ENCODE data around the gene NFYC. TPM values are rescaled to one million over a fixed set of nuclear protein-coding genes. Genes with fewer than 3 reads are reported as not detected.
A peak's percentile ranks its signal among the peaks of the same experiment; 100 is the strongest.

Gene NFYC
- total and polyA plus RNA-seq, 3 experiments from 2014 or later: 51.3 to 61.6 (median 61.3) TPM

- DNase-seq: no peak
- ChIA-PET POLR2A (interaction anchor here (1.1 kb wide), 1 partner anchor 13 kb away, joined by 4 read pairs; no protein-coding TSS in a partner anchor), CTCF (interaction anchor here (1.0 to 2.4 kb wide), 2 partner anchors 21 to 85 kb away, joined by 4 to 10 read pairs; no protein-coding TSS in a partner anchor)
- H3K4me1 ChIP-seq (ENCODE audit: insufficient read depth, low read length): peaks cover 24% of the 10 kb centered on the region
- H3K4me3 Mint-ChIP-seq: peak overlapping the region in 2 of 7 donors; percentile 1 to 4
- peak overlapping the region in 4 of 8 donors; percentile 35 to 95 (median 78) for H3K27ac Mint-ChIP-seq
- no peak overlapping the region for H3K27ac ChIP-seq (ENCODE audit: low read depth, low read length)
- no peaks in the 10 kb centered on the region for H3K9me3 ChIP-seq (ENCODE audit: low read length)
- peaks cover 0 to 5% of the 10 kb centered on the region in 2 donors for H3K27me3 Mint-ChIP-seq
- H3K4me3 ChIP-seq (ENCODE audit: low read length): no peak overlapping the region
- peaks cover 42 to 54% (median 51%) of the 10 kb centered on the region in 3 donors for H3K4me1 Mint-ChIP-seq
- H3K27me3 ChIP-seq (ENCODE audit: insufficient read depth, low read length, poor library complexity, severe bottlenecking): no peaks in the 10 kb centered on the region
- H3K36me3 ChIP-seq (ENCODE audit: insufficient read depth, low read length): no peaks in the 10 kb centered on the region
- no peaks in the 10 kb centered on the region for H3K9me3 Mint-ChIP-seq
- H3K36me3 Mint-ChIP-seq: peaks cover 11 to 37% (median 13%) of the 10 kb centered on the region in 3 donors
These were observed 1.8 kb upstream of the NFYC start for GRCh38 chr1:40689737-40690136.

GRCh38 chr1:40690771-40691537, 550 bp upstream of the NFYC start:
- H3K4me3 ChIP-seq (ENCODE audit: low read length): peak overlapping the region; percentile 94
- H3K27me3 Mint-ChIP-seq: peaks cover 0 to 5% of the 10 kb centered on the region in 2 donors
- H3K36me3 ChIP-seq (ENCODE audit: insufficient read depth, low read length): no peaks in the 10 kb centered on the region
- H3K36me3 Mint-ChIP-seq: peaks cover 10 to 32% (median 11%) of the 10 kb centered on the region in 3 donors
- H3K27ac Mint-ChIP-seq: peak overlapping the region; percentile 92 to 100 (median 97)
- ChIA-PET CTCF (interaction anchor here (0.8 to 2.5 kb wide), 11 partner anchors 10 to 289 kb away, joined by 3 to 10 read pairs (median 4); partner anchors contain the start of gene CTPS1), POLR2A (interaction anchor here (0.6 to 2.9 kb wide), 16 partner anchors 11 to 289 kb away, joined by 3 to 23 read pairs (median 4); partner anchors contain the start of genes CITED4, CTPS1 and RIMS3)
- H3K27me3 ChIP-seq (ENCODE audit: insufficient read depth, low read length, poor library complexity, severe bottlenecking): no peaks in the 10 kb centered on the region
- H3K4me1 Mint-ChIP-seq: peaks cover 51 to 66% (median 63%) of the 10 kb centered on the region in 3 donors
- H3K9me3 ChIP-seq (ENCODE audit: low read length): no peaks in the 10 kb centered on the region
- peak overlapping the region; percentile 97 for H3K27ac ChIP-seq (ENCODE audit: low read depth, low read length)
- no peak for DNase-seq
- peaks cover 34% of the 10 kb centered on the region for H3K4me1 ChIP-seq (ENCODE audit: insufficient read depth, low read length)
- no peaks in the 10 kb centered on the region for H3K9me3 Mint-ChIP-seq
- peak overlapping the region; percentile 90 to 100 (median 93) for H3K4me3 Mint-ChIP-seq

GRCh38 chr1:40692429-40692895, 958 bp downstream of the NFYC start:
- Histone ChIP-seq H3K36me3 (ENCODE audit: insufficient read depth, low read length) (no peaks in the 10 kb centered on the region), H3K27ac (ENCODE audit: low read depth, low read length) (peak overlapping the region; percentile 97), H3K4me3 (ENCODE audit: low read length) (peak overlapping the region; percentile 94), H3K4me1 (ENCODE audit: insufficient read depth, low read length) (peaks cover 48% of the 10 kb centered on the region), H3K9me3 (ENCODE audit: low read length) (no peaks in the 10 kb centered on the region), H3K27me3 (ENCODE audit: insufficient read depth, low read length, poor library complexity, severe bottlenecking) (no peaks in the 10 kb centered on the region)
- peak overlapping the region; percentile 92 to 100 (median 97) for H3K27ac Mint-ChIP-seq
- no peaks in the 10 kb centered on the region for H3K9me3 Mint-ChIP-seq
- CTCF ChIA-PET: interaction anchor here (1.4 to 2.5 kb wide), 6 partner anchors 9 to 170 kb away, joined by 3 to 10 read pairs (median 4); no protein-coding TSS in a partner anchor
- peaks cover 66 to 81% (median 78%) of the 10 kb centered on the region in 3 donors for H3K4me1 Mint-ChIP-seq
- H3K36me3 Mint-ChIP-seq: peaks cover 3 to 30% (median 6%) of the 10 kb centered on the region in 3 donors
- H3K27me3 Mint-ChIP-seq: peaks cover 0 to 5% of the 10 kb centered on the region in 2 donors
- no peak for DNase-seq
- POLR2A ChIA-PET: interaction anchor here (0.6 to 2.9 kb wide), 12 partner anchors 8 to 288 kb away, joined by 3 to 23 read pairs (median 4); partner anchors contain the start of genes CITED4, RIMS3 and ZFP69
- peak overlapping the region; percentile 90 to 100 (median 93) for H3K4me3 Mint-ChIP-seq

GRCh38 chr1:40693425-40693824, 1.9 kb downstream of the NFYC start:
- H3K9me3 Mint-ChIP-seq: no peaks in the 10 kb centered on the region
- Histone ChIP-seq H3K36me3 (ENCODE audit: insufficient read depth, low read length) (no peaks in the 10 kb centered on the region), H3K4me3 (ENCODE audit: low read length) (peak overlapping the region; percentile 94), H3K9me3 (ENCODE audit: low read length) (no peaks in the 10 kb centered on the region), H3K4me1 (ENCODE audit: insufficient read depth, low read length) (peaks cover 57% of the 10 kb centered on the region), H3K27me3 (ENCODE audit: insufficient read depth, low read length, poor library complexity, severe bottlenecking) (no peaks in the 10 kb centered on the region), H3K27ac (ENCODE audit: low read depth, low read length) (peak overlapping the region; percentile 97)
- peak overlapping the region; percentile 86 to 100 (median 96) for H3K27ac Mint-ChIP-seq
- H3K27me3 Mint-ChIP-seq: peaks cover 0 to 3% of the 10 kb centered on the region in 2 donors
- peaks cover 0 to 29% (median 3%) of the 10 kb centered on the region in 3 donors for H3K36me3 Mint-ChIP-seq
- no peak for DNase-seq
- peak overlapping the region; percentile 36 to 99 (median 92) for H3K4me3 Mint-ChIP-seq
- ChIA-PET POLR2A (interaction anchor here (0.6 kb wide), 1 partner anchor 22 kb away, joined by 3 read pairs; no protein-coding TSS in a partner anchor), CTCF (interaction anchor here (1.5 to 1.6 kb wide), 2 partner anchors 10 to 29 kb away, joined by 3 to 4 read pairs; no protein-coding TSS in a partner anchor)
- peaks cover 68 to 86% (median 82%) of the 10 kb centered on the region in 3 donors for H3K4me1 Mint-ChIP-seq

GRCh38 chr1:40694353-40694874, 2.9 kb downstream of the NFYC start:
- peaks cover 0 to 3% of the 10 kb centered on the region in 2 donors for H3K27me3 Mint-ChIP-seq
- no peaks in the 10 kb centered on the region for H3K27me3 ChIP-seq (ENCODE audit: insufficient read depth, low read length, poor library complexity, severe bottlenecking)
- POLR2A ChIA-PET: no interaction called here
- H3K4me1 Mint-ChIP-seq: peaks cover 74 to 93% (median 85%) of the 10 kb centered on the region in 3 donors
- H3K9me3 ChIP-seq (ENCODE audit: low read length): no peaks in the 10 kb centered on the region
- no peak overlapping the region for H3K4me3 ChIP-seq (ENCODE audit: low read length)
- no peak for DNase-seq
- H3K9me3 Mint-ChIP-seq: no peaks in the 10 kb centered on the region
- H3K36me3 ChIP-seq (ENCODE audit: insufficient read depth, low read length): no peaks in the 10 kb centered on the region
- peaks cover 67% of the 10 kb centered on the region for H3K4me1 ChIP-seq (ENCODE audit: insufficient read depth, low read length)
- no peak overlapping the region for H3K27ac ChIP-seq (ENCODE audit: low read depth, low read length)
- peak overlapping the region; percentile 46 to 99 (median 90) for H3K4me3 Mint-ChIP-seq
- peak overlapping the region; percentile 85 to 100 (median 96) for H3K27ac Mint-ChIP-seq
- CTCF ChIA-PET: interaction anchor here (1.6 kb wide), 1 partner anchor 28 kb away, joined by 3 read pairs; no protein-coding TSS in a partner anchor
- peaks cover 0 to 29% (median 3%) of the 10 kb centered on the region in 3 donors for H3K36me3 Mint-ChIP-seq

GRCh38 chr1:40696294-40696693, 4.8 kb downstream of the NFYC start:
- CTCF ChIA-PET: no interaction called here
- peak overlapping the region in 6 of 7 donors; percentile 23 to 72 (median 54) for H3K4me3 Mint-ChIP-seq
- H3K27ac Mint-ChIP-seq: peak overlapping the region; percentile 17 to 95 (median 73)

GRCh38 chr1:40697436-40697835, 5.9 kb downstream of the NFYC start:
- peak overlapping the region in 6 of 7 donors; percentile 34 to 70 (median 52) for H3K4me3 Mint-ChIP-seq
- H3K27ac Mint-ChIP-seq: peak overlapping the region in 7 of 8 donors; percentile 6 to 95 (median 79)
- no peak overlapping the region for H3K27ac ChIP-seq (ENCODE audit: low read depth, low read length)
- ChIA-PET CTCF (no interaction called here), POLR2A (no interaction called here)
- H3K4me1 Mint-ChIP-seq: peaks cover 80 to 92% (median 88%) of the 10 kb centered on the region in 3 donors
- no peaks in the 10 kb centered on the region for H3K27me3 ChIP-seq (ENCODE audit: insufficient read depth, low read length, poor library complexity, severe bottlenecking)
- no peak for DNase-seq
- H3K9me3 ChIP-seq (ENCODE audit: low read length): no peaks in the 10 kb centered on the region
- H3K4me1 ChIP-seq (ENCODE audit: insufficient read depth, low read length): peaks cover 77% of the 10 kb centered on the region
- H3K27me3 Mint-ChIP-seq: no peaks in the 10 kb centered on the region
- H3K4me3 ChIP-seq (ENCODE audit: low read length): no peak overlapping the region
- H3K9me3 Mint-ChIP-seq: no peaks in the 10 kb centered on the region
- H3K36me3 ChIP-seq (ENCODE audit: insufficient read depth, low read length): no peaks in the 10 kb centered on the region
- peaks cover 0 to 14% (median 3%) of the 10 kb centered on the region in 3 donors for H3K36me3 Mint-ChIP-seq

More at GRCh38 chr1:40696294-40696693, 4.8 kb downstream of the NFYC start:
- no peak for DNase-seq
- Histone ChIP-seq H3K4me3 (ENCODE audit: low read length) (no peak overlapping the region), H3K9me3 (ENCODE audit: low read length) (no peaks in the 10 kb centered on the region), H3K4me1 (ENCODE audit: insufficient read depth, low read length) (peaks cover 74% of the 10 kb centered on the region), H3K27ac (ENCODE audit: low read depth, low read length) (peak overlapping the region; percentile 7), H3K27me3 (ENCODE audit: insufficient read depth, low read length, poor library complexity, severe bottlenecking) (no peaks in the 10 kb centered on the region), H3K36me3 (ENCODE audit: insufficient read depth, low read length) (no peaks in the 10 kb centered on the region)
- H3K4me1 Mint-ChIP-seq: peaks cover 77 to 91% (median 86%) of the 10 kb centered on the region in 3 donors
- H3K9me3 Mint-ChIP-seq: no peaks in the 10 kb centered on the region
- H3K27me3 Mint-ChIP-seq: peaks cover 0 to 3% of the 10 kb centered on the region in 2 donors
- H3K36me3 Mint-ChIP-seq: peaks cover 0 to 25% (median 3%) of the 10 kb centered on the region in 3 donors
- POLR2A ChIA-PET: no interaction called here

Data from CD8-positive, alpha-beta memory T cell (primary cell).